Natural killer cell (primary cell): ENCODE measurements around the gene PLCB3. TPM values are rescaled to one million over a fixed set of nuclear protein-coding genes. Genes with fewer than 3 reads are reported as not detected.

Source experiments
- ATAC-seq, 3 donors: fragments of 150-1000 bp in 2 of 3; fragments of 200-7000 bp in 1 of 3; cut with Tn5 transposase; 1 replicate in 1 of 3; 2 replicates in 2 of 3; pipeline ENCODE4 v1.10.0; 2021; ENCODE audit warnings: mild to moderate bottlenecking in 2 of 3, moderate library complexity in 2 of 3
- DNase-seq, 2 donors: peaks; one replicate each; pipeline versions ENCODE4 v3.0.0 to v3.0.0-alpha.2; 2013 to 2021; ENCODE audit warnings: mixed read lengths in 1 of 2
- H3K27ac ChIP-seq: one replicate; pipeline ENCODE4 v1.5.1; 2013; ENCODE audit warnings: mild to moderate bottlenecking, low read length
- H3K27me3 ChIP-seq: one replicate; pipeline ENCODE4 v1.6.1; 2013; ENCODE audit warnings: low read length; ENCODE audit not compliant: control insufficient read depth, insufficient read depth
- H3K36me3 ChIP-seq: one replicate; pipeline ENCODE4 v1.6.1; 2013; ENCODE audit warnings: low read length; ENCODE audit not compliant: control insufficient read depth, insufficient read depth
- H3K4me1 ChIP-seq: one replicate; pipeline ENCODE4 v1.6.1; 2013; ENCODE audit warnings: low read length; ENCODE audit not compliant: control insufficient read depth, insufficient read depth
- H3K4me3 ChIP-seq: one replicate; pipeline ENCODE4 v1.5.1; 2013; ENCODE audit warnings: low read length
- H3K9me3 ChIP-seq: one replicate; pipeline ENCODE4 v1.6.1; 2013; ENCODE audit warnings: low read length; ENCODE audit not compliant: control insufficient read depth, insufficient read depth
- H3K27ac Mint-ChIP-seq, 2 donors: one replicate each; pipeline ENCODE4 v1.8.0; 2022; ENCODE audit warnings: mild to moderate bottlenecking in 2 of 2, mixed read lengths in 2 of 2, moderate library complexity in 1 of 2
- H3K27me3 Mint-ChIP-seq, 2 donors: one replicate each; pipeline ENCODE4 v1.8.0; 2022; ENCODE audit warnings: low read depth in 2 of 2, mixed read lengths in 2 of 2
- H3K36me3 Mint-ChIP-seq: one replicate; pipeline ENCODE4 v1.8.0; 2022; ENCODE audit warnings: mixed read lengths
- H3K4me1 Mint-ChIP-seq, 2 donors: one replicate each; pipeline ENCODE4 v1.8.0; 2022; ENCODE audit warnings: mixed read lengths in 2 of 2
- H3K4me3 Mint-ChIP-seq: one replicate; pipeline ENCODE4 v1.8.0; 2022; ENCODE audit warnings: mild to moderate bottlenecking, moderate library complexity, mixed read lengths
- H3K9me3 Mint-ChIP-seq, 2 donors: one replicate each; pipeline ENCODE4 v1.8.0; 2022; ENCODE audit warnings: mixed read lengths in 2 of 2
- CTCF ChIP-seq: fragments of 200-600 bp; IDR thresholded peaks from one replicate; pipeline ENCODE4 v1.8.0; 2022; ENCODE audit warnings: antibody characterized with exemption
- WGBS: methylation state at CpG from one replicate; pipeline ENCODE4 v1.1.7; 2013; ENCODE audit warnings: missing lambda C conversion rate; ENCODE audit not compliant: insufficient coverage; 5-methylcytosine and 5-hydroxymethylcytosine counted together
- intact Hi-C: fragments of 100-400 bp; cut with micrococcal nuclease; formaldehyde crosslinking; loops from one replicate; pipeline ENCODE4 v1.14.2; 2022
- total RNA-seq, 4 donors: library from RNA; stranded (reverse); fragments of 120-200 nt in 1 of 4; gene quantifications; one replicate each; pipeline versions ENCODE4 v1.2.3 to v1.2.4, GENCODE V29; 2013 to 2022

The PLCB3 gene
- total RNA-seq, 3 donors from 2014 or later (not counting 1 experiment from before 2014, with no cell fraction given): 5.4 to 7.6 (median 5.5) TPM

GRCh38 chr11:64203421-64204079, 47.8 kb upstream of the PLCB3 start:
- H3K4me1 ChIP-seq: peaks cover 43% of the 10 kb centered on the region
- TF ChIP-seq CTCF: no peak
- H3K27ac ChIP-seq: no peak overlapping the region
- no peak overlapping the region for H3K4me3 ChIP-seq
- Mint-ChIP-seq H3K27ac (no peak overlapping the region), H3K27me3 (no peaks in the 10 kb centered on the region), H3K36me3 (peaks cover 6% of the 10 kb centered on the region), H3K4me1 (peaks cover 22 to 43% of the 10 kb centered on the region in 2 donors), H3K4me3 (peak overlapping the region; percentile 35), H3K9me3 (no peaks in the 10 kb centered on the region)
- H3K36me3 ChIP-seq: peaks cover 52% of the 10 kb centered on the region
- H3K9me3 ChIP-seq: no peaks in the 10 kb centered on the region
- WGBS: 97% methylated on average over 27 of the region's 27 CpGs
- DNase-seq (no peak), ATAC-seq (no peak)
- intact Hi-C loops: loop anchor here (1.0 to 5.0 kb wide), 2 partner anchors 101 to 449 kb away; no protein-coding TSS in a partner anchor
- no peaks in the 10 kb centered on the region for H3K27me3 ChIP-seq

GRCh38 chr11:64204080-64204440, 47.3 kb upstream of the PLCB3 start:
- H3K9me3 Mint-ChIP-seq: no peaks in the 10 kb centered on the region
- H3K27ac Mint-ChIP-seq: peak overlapping the region; percentile 77 to 88
- intact Hi-C loops: loop anchor here (1.0 to 5.0 kb wide), 2 partner anchors 100 to 448 kb away; no protein-coding TSS in a partner anchor
- WGBS: 93% methylated on average over 16 of the region's 16 CpGs
- no peak overlapping the region for H3K4me3 ChIP-seq
- H3K4me1 ChIP-seq: peaks cover 48% of the 10 kb centered on the region
- TF ChIP-seq CTCF: no peak
- DNase-seq: no peak
- peaks cover 6% of the 10 kb centered on the region for H3K36me3 Mint-ChIP-seq
- H3K4me3 Mint-ChIP-seq: no peak overlapping the region
- no peak for ATAC-seq
- no peak overlapping the region for H3K27ac ChIP-seq
- no peaks in the 10 kb centered on the region for H3K9me3 ChIP-seq
- H3K4me1 Mint-ChIP-seq: peaks cover 25 to 48% of the 10 kb centered on the region in 2 donors
- peaks cover 53% of the 10 kb centered on the region for H3K36me3 ChIP-seq
- no peaks in the 10 kb centered on the region for H3K27me3 ChIP-seq
- no peaks in the 10 kb centered on the region for H3K27me3 Mint-ChIP-seq

GRCh38 chr11:64204464-64204989, 46.8 kb upstream of the PLCB3 start:
- Histone ChIP-seq H3K27ac (no peak overlapping the region), H3K4me3 (no peak overlapping the region), H3K27me3 (no peaks in the 10 kb centered on the region), H3K4me1 (peaks cover 50% of the 10 kb centered on the region), H3K9me3 (no peaks in the 10 kb centered on the region), H3K36me3 (peaks cover 56% of the 10 kb centered on the region)
- TF ChIP-seq CTCF: peak; percentile 68
- DNase-seq (peak; percentile 69 to 96), ATAC-seq (peak; percentile 39 to 60 (median 55))
- Mint-ChIP-seq H3K36me3 (peaks cover 6% of the 10 kb centered on the region), H3K4me1 (peaks cover 28 to 53% of the 10 kb centered on the region in 2 donors), H3K27ac (peak overlapping the region; percentile 77 to 88), H3K4me3 (peak overlapping the region; percentile 74), H3K9me3 (no peaks in the 10 kb centered on the region), H3K27me3 (no peaks in the 10 kb centered on the region)
- intact Hi-C loops: loop anchor here (1.0 to 5.0 kb wide), 2 partner anchors 100 to 448 kb away; no protein-coding TSS in a partner anchor
- WGBS: 29% methylated on average over 6 of the region's 7 CpGs
